Tibial nerve (tissue), 4 donors: ENCODE measurements around the gene KREMEN1. TPM values are rescaled to one million over a fixed set of nuclear protein-coding genes. Genes with fewer than 3 reads are reported as not detected.

ENCODE experiments used
- DNase-seq, 2 donors: peaks; one replicate each; pipeline ENCODE4 v3.0.0-alpha.2; 2019; ENCODE audit warnings: low spot score in 2 of 2
- H3K27ac ChIP-seq, 4 donors: fragments of 200-600 bp; sonication (generic) in 3 of 4; one replicate each; pipeline ENCODE4 v1.5.1; 2017 to 2019; ENCODE audit warnings: mild to moderate bottlenecking in 1 of 4
- H3K27me3 ChIP-seq, 2 donors: fragments of 200-600 bp; sonication (generic) in 1 of 2; one replicate each; pipeline versions ENCODE4 v1.5.1 to v1.6.0; 2017 to 2019
- H3K36me3 ChIP-seq, 3 donors: fragments of 200-600 bp; sonication (generic); one replicate each; pipeline ENCODE4 v1.5.1; 2018 to 2019
- H3K4me1 ChIP-seq, 4 donors: fragments of 200-600 bp; sonication (generic) in 3 of 4; one replicate each; pipeline ENCODE4 v1.5.1; 2017 to 2019
- H3K4me3 ChIP-seq, 4 donors: fragments of 200-600 bp; sonication (generic) in 3 of 4; one replicate each; pipeline ENCODE4 v1.5.1; 2017 to 2019; ENCODE audit warnings: mild to moderate bottlenecking in 1 of 4, moderate library complexity in 1 of 4
- H3K9me3 ChIP-seq, 4 donors: fragments of 200-600 bp; sonication (generic) in 3 of 4; one replicate each; pipeline ENCODE4 v1.5.1; 2017 to 2019
- CTCF ChIP-seq, 5 experiments: fragments of 200-600 bp in 3 of 5; fragments of 450-650 bp in 2 of 5; sonication (generic) in 3 of 5; IDR thresholded peaks; one replicate each; pipeline ENCODE4 v1.5.1; 2016 to 2019; ENCODE audit warnings: antibody characterized with exemption in 5 of 5, mild to moderate bottlenecking in 3 of 5, moderate library complexity in 2 of 5
- EP300 ChIP-seq, 2 donors: sonication (generic); formaldehyde crosslinking; IDR thresholded peaks; one replicate each; pipeline ENCODE4 v1.6.1; 2017; ENCODE audit warnings: antibody characterized with exemption in 2 of 2, mild to moderate bottlenecking in 1 of 2
- POLR2A ChIP-seq, 2 donors: fragments of 450-650 bp; IDR thresholded peaks; one replicate each; pipeline ENCODE4 v1.6.1; 2017; ENCODE audit warnings: antibody characterized with exemption in 2 of 2, mild to moderate bottlenecking in 2 of 2, moderate library complexity in 2 of 2
- WGBS, 2 donors: methylation state at CpG; one replicate each; pipeline ENCODE4 v1.1.5; 2018; 5-methylcytosine and 5-hydroxymethylcytosine counted together
- total RNA-seq, 4 donors: library from RNA; depleted of rRNA; stranded (reverse); fragments of >200 nt; gene quantifications; one replicate each; pipeline ENCODE4 v1.1.0, GENCODE V29; 2016

KREMEN1 gene
- total RNA-seq, 4 donors from 2014 or later = 5.4 to 15.1 (median 12.9) TPM

GRCh38 chr22:29212743-29213142 is 139.9 kb downstream of the KREMEN1 start:
- no peak overlapping the region for H3K27ac ChIP-seq
- H3K9me3 ChIP-seq = no peaks in the 10 kb centered on the region
- no peaks in the 10 kb centered on the region for H3K27me3 ChIP-seq
- H3K4me3 ChIP-seq = no peak overlapping the region
- H3K36me3 ChIP-seq = no peaks in the 10 kb centered on the region
- 89 to 90% methylated on average over 11 of the region's 11 CpGs for WGBS, 2 donors
- H3K4me1 ChIP-seq = peaks cover 0 to 15% (median 6%) of the 10 kb centered on the region in 4 donors
- no peak for DNase-seq
- TF ChIP-seq EP300 (IDR thresholded peaks at IDR 0.05) (no peak), POLR2A (IDR thresholded peaks at IDR 0.05) (no peak), CTCF (IDR thresholded peaks at IDR 0.05) (no peak)

GRCh38 chr22:29213493-29213892 is 140.7 kb downstream of the KREMEN1 start:
- H3K4me3 ChIP-seq = no peak overlapping the region
- H3K36me3 ChIP-seq = no peaks in the 10 kb centered on the region
- DNase-seq = no peak
- no peak overlapping the region for H3K27ac ChIP-seq
- 77 to 89% methylated on average over 7 to 9 of the region's 9 CpGs for WGBS, 2 donors
- no peak for TF ChIP-seq EP300 (IDR thresholded peaks at IDR 0.05)
- no peak for TF ChIP-seq POLR2A (IDR thresholded peaks at IDR 0.05)
- no peak for TF ChIP-seq CTCF (IDR thresholded peaks at IDR 0.05)
- no peaks in the 10 kb centered on the region for H3K27me3 ChIP-seq
- H3K4me1 ChIP-seq = peaks cover 0 to 9% (median 4%) of the 10 kb centered on the region in 4 donors
- H3K9me3 ChIP-seq = no peaks in the 10 kb centered on the region

DNA sequence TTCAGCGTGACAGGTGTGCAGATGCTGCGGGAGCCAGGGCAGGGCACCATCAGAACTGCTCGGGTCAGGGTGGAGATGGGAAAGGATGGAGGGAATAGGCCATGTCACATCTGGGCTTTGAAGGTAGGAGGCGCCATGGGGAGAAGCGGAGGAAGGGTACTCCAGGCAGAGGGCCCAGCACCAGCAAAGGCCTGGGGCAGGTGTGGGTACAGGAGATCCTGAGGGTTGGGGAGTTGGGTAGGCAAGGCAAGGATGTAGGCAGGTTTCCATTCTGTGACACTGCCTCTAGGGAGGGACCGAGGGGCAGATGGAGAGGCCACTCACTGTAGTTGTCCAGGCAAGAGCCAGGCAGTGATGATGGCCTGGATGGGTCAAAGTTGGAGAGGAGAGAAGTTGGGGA is 141.4 kb downstream of the KREMEN1 start:
- H3K27me3 ChIP-seq = no peaks in the 10 kb centered on the region
- H3K4me1 ChIP-seq = peaks cover 0 to 9% (median under 1%) of the 10 kb centered on the region in 4 donors
- WGBS, 2 donors = 86 to 89% methylated on average over 6 of the region's 6 CpGs

GRCh38 chr22:29215012-29215860 is 142.4 kb downstream of the KREMEN1 start:
- Histone ChIP-seq H3K27ac (no peak overlapping the region), H3K36me3 (no peaks in the 10 kb centered on the region), H3K9me3 (no peaks in the 10 kb centered on the region), H3K4me3 (no peak overlapping the region), H3K4me1 (peaks cover 0 to 9% (median 0%) of the 10 kb centered on the region in 4 donors), H3K27me3 (no peaks in the 10 kb centered on the region)
- WGBS, 2 donors = 88 to 91% methylated on average over 14 of the region's 14 CpGs
- TF ChIP-seq EP300 (IDR thresholded peaks at IDR 0.05) (no peak), CTCF (IDR thresholded peaks at IDR 0.05) (no peak), POLR2A (IDR thresholded peaks at IDR 0.05) (no peak)
- DNase-seq = no peak

More for the DNA sequence above, 141.4 kb downstream of the KREMEN1 start:
- no peak for DNase-seq
- no peak overlapping the region for H3K4me3 ChIP-seq
- H3K9me3 ChIP-seq = no peaks in the 10 kb centered on the region
- TF ChIP-seq CTCF (IDR thresholded peaks at IDR 0.05) (no peak), EP300 (IDR thresholded peaks at IDR 0.05) (no peak), POLR2A (IDR thresholded peaks at IDR 0.05) (no peak)
- H3K36me3 ChIP-seq = no peaks in the 10 kb centered on the region
- H3K27ac ChIP-seq = no peak overlapping the region
